GM21515 (cell line): Measurements from ENCODE around the gene EDEM1.
"Not testable (repeated sequence)": the region's sequence is repeated elsewhere in the genome, so short reads cannot be mapped to it uniquely, and the experiment has no call there.

Source experiments
- ATAC-seq: cut with Tn5 transposase; IDR thresholded peaks from one replicate; pipeline ENCODE4 v1.9.1; 2021; ENCODE audit not compliant: unreplicated experiment

The EDEM1 gene

GRCh38 chr3:5229414-5229813 lies 41.9 kb downstream of the EDEM1 start:
- no peak for ATAC-seq

- ATAC-seq, result no peak
Measured at GRCh38 chr3:5231074-5231473, 43.6 kb downstream of the EDEM1 start.

- ATAC-seq, result no peak
Measured at GRCh38 chr3:5231487-5231886, 44.0 kb downstream of the EDEM1 start.

GRCh38 chr3:5232570-5232969 lies 45.1 kb downstream of the EDEM1 start:
- ATAC-seq, result no peak

GRCh38 chr3:5233026-5233425 lies 45.5 kb downstream of the EDEM1 start:
- no peak for ATAC-seq

GRCh38 chr3:5235655-5236054 lies 48.1 kb downstream of the EDEM1 start:
- ATAC-seq, result no peak

- no peak for ATAC-seq
Measured at GRCh38 chr3:5238545-5238944, 51.0 kb downstream of the EDEM1 start.

- no peak for ATAC-seq
Measured at GRCh38 chr3:5239602-5240001, 52.1 kb downstream of the EDEM1 start.

GRCh38 chr3:5240740-5241139 lies 53.2 kb downstream of the EDEM1 start:
- ATAC-seq, result no peak

- ATAC-seq, result not testable (repeated sequence)
Measured at GRCh38 chr3:5242785-5243184, 55.3 kb downstream of the EDEM1 start.

- no peak for ATAC-seq
Measured at GRCh38 chr3:5245927-5246326, 58.4 kb downstream of the EDEM1 start.

- no peak for ATAC-seq
Measured at GRCh38 chr3:5248822-5249221, 61.3 kb downstream of the EDEM1 start.

GRCh38 chr3:5250467-5251195 lies 63.1 kb downstream of the EDEM1 start:
- no peak for ATAC-seq

GRCh38 chr3:5251196-5251583 lies 63.7 kb downstream of the EDEM1 start:
- no peak for ATAC-seq

- no peak for ATAC-seq
Measured at GRCh38 chr3:5252131-5252530, 64.6 kb downstream of the EDEM1 start.

- ATAC-seq, result no peak
Measured at GRCh38 chr3:5254281-5255048, 67.0 kb downstream of the EDEM1 start.

GRCh38 chr3:5255404-5256344 lies 68.2 kb downstream of the EDEM1 start:
- no peak for ATAC-seq

- ATAC-seq, result no peak
Measured at GRCh38 chr3:5258526-5258925, 71.0 kb downstream of the EDEM1 start.

GRCh38 chr3:5260992-5261501 lies 73.5 kb downstream of the EDEM1 start:
- ATAC-seq, result no peak

- ATAC-seq, result no peak
Measured at GRCh38 chr3:5262507-5262906, 75.0 kb downstream of the EDEM1 start.

- ATAC-seq, result no peak
Measured at GRCh38 chr3:5264093-5264600, 76.6 kb downstream of the EDEM1 start.
